NCI-H2081 (cell line): Measurements from ENCODE around the gene ITSN1.
A peak's percentile ranks its signal among the peaks of the same experiment; 100 is the strongest.

Source experiments
- DNase-seq, 2 experiments: peaks; one replicate each; lab custom pipeline; 2025; lab: John Stamatoyannopoulos, UW

The ITSN1 gene

DNA sequence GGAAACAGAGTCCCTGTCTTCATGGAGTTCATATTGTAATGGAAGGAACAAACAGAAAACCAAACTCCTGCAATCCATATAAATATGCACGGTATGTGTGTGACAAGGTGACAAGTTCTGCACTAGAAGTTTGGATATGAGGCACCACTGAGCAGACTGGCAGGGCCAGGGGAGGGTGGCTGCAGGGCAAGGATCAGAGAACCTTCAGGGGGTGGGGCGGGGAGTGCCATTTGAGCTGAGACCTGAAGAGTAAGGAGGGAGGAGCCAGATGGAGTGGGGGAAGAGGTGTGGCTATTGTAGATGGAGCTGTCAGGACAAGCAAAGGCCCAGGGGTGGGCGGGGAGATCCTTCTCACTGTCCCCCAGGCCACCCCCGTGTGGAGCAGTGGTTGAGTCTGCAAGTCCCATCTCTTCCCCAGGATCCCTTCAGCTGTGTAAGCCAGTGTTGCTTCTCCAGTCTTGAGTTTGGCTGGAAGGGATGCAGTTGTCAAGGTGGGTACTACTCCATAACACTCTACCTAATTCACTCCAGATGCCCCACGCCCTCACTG, 196.9 kb downstream of the ITSN1 start:
- no peak for DNase-seq

- no peak for DNase-seq
Measured at GRCh38 chr21:33839806-33840205, 197.5 kb downstream of the ITSN1 start.

- no peak for DNase-seq
Measured at GRCh38 chr21:33840771-33841170, 198.5 kb downstream of the ITSN1 start.

- no peak for DNase-seq
Measured at GRCh38 chr21:33841561-33841960, 199.3 kb downstream of the ITSN1 start.

- no peak for DNase-seq
Measured at GRCh38 chr21:33843216-33843615, 200.9 kb downstream of the ITSN1 start.

DNA sequence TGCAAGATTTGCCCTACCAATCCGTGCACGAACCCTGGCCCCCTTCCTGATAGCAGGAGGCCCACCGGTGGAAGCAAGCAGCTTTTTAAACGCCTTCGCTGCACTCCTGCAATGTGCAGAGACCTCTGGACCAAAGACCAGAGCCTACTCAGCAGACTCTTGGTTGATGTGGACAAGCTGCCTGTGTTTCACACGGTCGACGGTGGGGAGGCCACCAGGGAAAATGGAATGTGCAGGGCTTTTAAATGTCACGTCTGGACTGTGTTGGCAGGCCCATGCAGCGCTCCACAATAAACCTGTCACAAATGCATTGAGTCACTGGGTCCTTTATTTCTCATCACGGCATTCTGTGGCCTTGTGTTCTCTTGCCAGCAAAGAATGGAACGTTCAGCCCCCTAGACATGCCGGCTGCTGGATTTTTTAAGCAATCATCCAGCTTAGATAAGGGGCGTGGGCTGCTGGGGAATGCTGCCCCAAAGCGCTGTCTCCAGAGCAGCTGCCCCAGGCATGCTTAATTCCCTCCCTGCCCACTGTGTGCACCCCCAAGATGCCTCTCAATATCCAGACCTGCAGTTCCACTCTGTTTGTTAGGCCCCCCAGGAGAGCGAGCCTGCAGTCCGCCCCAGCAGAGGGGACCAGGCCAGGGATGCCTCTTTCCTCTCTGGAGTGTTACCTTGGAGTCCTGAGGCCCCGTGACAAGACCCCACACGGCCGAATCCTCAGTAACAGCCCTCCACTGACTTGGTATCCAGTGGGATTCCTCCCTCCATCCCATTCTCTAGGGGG, 202.0 kb downstream of the ITSN1 start:
- no peak for DNase-seq

GRCh38 chr21:33844890-33845205, 202.5 kb downstream of the ITSN1 start:
- DNase-seq: no peak

- DNase-seq: no peak
Measured at GRCh38 chr21:33846141-33846540, 203.8 kb downstream of the ITSN1 start.

- no peak for DNase-seq
Measured at GRCh38 chr21:33847588-33848248, 205.4 kb downstream of the ITSN1 start.

DNA sequence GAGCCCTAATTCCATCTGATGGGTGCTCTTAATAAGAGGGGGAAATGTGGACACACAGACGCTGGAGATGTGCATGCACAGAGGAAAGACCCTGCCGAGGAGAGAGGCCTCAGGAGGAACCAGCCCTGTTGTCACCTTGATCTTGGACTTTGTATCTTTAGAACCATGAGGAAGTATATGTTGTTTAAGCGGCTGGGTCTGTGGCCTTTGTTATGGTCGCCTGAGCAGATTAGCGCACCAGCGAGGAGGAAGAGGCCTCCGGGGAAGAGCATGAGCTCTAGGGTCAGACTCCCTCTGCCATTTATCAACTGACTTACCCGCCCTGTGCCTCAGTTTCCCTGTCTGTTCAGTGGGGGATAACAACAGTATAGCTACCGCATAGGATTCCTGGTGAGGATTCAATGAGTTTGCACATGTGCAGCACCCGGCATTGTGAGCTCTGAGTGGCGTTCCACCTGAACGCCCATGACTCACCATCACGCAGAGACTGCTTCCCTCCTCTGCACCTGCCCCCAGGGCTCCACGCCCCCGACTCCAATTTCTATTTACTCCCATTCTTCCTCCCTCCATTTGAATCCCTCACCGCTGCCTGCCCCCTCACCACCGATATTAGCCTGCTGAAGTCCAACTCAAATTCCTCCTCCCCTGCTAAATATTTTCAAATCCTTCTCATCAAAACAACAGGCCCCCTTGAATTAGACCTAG, 206.1 kb downstream of the ITSN1 start:
- peak; percentile 26 to 53 for DNase-seq

DNA sequence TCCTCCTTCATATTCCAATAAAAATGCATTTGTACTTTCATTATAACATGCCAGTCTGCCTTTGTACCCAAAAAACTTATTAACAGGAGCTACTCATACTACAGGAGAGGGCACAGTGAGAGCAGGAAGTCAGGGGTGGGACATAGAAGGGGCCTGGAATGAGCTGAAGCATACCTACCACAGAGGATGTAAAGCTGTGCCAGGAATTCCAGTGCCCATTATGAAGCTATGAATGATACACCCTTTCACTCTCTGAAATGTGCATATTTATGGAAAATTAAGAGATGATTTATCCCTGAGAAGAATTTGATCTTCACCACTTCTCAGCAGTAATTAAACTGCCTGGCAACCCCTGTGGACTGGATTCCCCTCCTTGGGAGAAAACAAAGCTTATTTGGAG, 207.5 kb downstream of the ITSN1 start:
- no peak for DNase-seq

- DNase-seq: no peak
Measured at GRCh38 chr21:33850401-33850800, 208.1 kb downstream of the ITSN1 start.

DNA sequence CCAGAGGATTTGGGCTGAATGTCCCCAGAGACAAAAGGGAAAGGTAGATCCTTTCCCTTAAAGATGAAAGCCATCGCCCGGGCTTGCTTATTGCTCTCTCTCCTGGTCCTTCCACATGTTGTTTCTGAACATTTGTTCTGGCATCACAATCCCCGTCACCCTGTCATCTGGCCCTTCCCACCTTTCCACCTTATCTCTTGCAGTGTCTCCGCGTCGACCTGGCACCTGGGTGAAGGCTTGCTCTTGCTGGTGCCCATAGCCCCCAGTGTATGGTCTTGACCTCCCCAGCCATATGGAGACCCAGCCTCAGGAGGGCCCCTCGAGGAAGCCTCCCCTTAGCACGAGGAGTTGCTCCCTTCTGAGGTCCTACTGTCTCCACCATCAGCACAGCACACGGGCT, 208.7 kb downstream of the ITSN1 start:
- no peak for DNase-seq

- no peak for DNase-seq
Measured at GRCh38 chr21:33852485-33852884, 210.2 kb downstream of the ITSN1 start.

DNA sequence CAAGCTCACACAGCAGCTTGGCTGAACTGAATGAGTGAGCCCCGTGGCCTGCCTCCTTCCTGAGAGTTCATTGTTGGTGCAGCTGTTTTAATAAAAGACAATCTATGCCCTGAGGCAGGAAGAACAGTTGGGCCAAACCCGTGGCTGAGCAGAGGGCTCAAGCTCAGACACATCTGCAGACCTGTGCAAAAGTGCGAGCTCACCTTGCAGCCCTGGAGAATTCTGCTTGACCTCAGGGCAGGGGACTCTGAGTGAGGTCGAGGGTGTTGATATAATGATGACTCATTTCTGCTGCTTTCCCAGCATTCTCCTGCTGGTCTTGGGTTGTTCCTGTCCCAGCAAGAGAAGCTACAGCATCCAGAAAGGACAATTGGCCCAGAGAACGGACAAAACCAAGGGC, 212.3 kb downstream of the ITSN1 start:
- peak; percentile 9 to 29 for DNase-seq

DNA sequence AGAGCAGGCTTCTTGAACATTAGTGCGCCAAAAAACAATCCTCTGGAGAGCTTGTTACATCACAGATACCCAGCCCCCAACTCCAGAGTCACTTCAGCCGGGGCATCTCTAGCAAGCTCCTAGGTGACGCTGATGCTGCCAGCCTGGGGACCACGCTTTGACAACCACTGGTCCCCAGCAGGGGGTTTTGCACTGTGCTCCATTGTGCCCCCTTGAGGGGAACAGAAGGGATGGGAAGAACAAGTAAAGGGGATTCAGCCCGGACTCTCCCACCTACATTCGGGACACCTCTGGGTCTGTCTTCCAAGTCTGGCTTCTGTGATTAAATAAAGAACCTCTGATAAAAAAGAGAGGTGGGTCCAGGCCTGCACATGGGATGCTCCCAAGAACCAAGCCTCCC, 212.9 kb downstream of the ITSN1 start:
- no peak for DNase-seq

GRCh38 chr21:33856893-33857527, 214.7 kb downstream of the ITSN1 start:
- no peak for DNase-seq

DNA sequence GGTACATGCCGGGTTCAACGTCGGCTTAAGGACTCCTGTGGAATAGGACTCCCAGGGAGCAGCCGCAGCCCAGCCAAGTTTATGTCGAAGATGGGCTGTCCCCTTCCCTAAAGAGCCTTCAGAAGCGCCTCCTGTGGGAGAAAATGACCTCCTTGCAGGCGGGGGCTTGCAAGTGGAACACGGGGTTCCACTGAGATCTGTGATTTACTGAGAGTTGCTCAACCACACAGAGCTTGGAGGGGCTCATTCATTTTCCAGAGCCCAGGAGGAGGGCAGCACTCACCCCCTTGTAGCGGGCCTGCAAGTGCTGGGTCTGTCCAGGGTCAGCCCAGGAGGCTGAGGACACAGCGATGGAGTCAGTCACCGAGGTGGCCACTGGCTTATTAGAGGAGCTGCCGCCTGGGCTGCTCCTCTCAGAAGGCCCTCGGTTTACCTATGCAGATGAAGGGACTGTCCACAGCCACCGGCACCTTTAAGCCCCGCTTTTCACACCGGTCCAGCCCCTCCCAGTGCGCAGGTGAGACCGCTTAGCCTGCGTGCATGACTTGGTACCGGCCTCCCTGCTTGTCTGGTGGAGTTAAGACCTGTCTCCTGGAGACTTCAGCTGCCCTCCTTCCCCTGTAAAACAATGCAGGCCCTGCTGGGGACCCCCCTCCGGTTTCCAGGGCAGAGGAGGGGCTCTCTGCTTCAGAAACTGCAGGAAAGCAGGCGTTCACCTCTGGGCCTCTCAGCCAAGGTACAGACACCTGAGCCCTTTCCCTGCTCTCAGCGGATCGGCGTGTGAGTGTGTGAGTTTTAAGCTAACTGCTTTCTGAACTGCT, 215.8 kb downstream of the ITSN1 start:
- no peak for DNase-seq

- DNase-seq: no peak
Measured at GRCh38 chr21:33858667-33859372, 216.5 kb downstream of the ITSN1 start.

DNA sequence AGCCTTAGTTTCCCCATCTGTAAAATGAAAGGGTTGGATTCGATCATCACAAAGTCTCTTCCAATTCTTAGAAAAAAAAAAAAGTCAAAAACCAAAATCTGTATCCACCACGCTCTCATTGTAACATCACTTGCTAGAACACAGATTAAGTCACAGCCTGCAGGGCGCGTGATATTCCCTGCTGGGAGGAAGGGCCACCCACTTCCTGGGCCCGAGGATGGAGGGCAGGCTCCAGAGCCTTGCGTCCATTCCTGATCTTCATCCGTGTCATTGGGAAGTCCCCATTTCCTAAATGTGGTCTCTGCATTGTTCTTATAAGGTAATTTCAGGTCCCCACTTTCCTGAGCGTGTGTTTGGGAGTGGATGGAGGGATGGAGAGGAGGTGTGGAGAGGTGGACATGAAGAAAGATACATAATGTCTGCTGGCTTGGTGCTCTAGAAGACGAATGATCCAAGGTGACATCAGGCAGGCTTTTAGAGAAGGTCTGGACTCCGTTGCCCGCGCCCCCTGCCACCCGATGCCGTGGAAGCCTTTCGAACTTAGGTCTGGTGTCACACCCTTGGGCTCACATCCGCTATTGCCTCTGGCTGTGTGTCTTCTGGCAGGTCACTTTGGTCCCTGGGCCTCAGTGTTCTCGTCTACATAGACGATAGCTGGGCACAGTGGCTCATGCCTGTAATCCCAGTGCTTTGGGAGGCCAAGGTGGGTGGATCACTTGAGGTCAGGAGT, 217.2 kb downstream of the ITSN1 start:
- no peak for DNase-seq
